ENCODE data around the gene NCAPH2.

NCAPH2 gene

DNA sequence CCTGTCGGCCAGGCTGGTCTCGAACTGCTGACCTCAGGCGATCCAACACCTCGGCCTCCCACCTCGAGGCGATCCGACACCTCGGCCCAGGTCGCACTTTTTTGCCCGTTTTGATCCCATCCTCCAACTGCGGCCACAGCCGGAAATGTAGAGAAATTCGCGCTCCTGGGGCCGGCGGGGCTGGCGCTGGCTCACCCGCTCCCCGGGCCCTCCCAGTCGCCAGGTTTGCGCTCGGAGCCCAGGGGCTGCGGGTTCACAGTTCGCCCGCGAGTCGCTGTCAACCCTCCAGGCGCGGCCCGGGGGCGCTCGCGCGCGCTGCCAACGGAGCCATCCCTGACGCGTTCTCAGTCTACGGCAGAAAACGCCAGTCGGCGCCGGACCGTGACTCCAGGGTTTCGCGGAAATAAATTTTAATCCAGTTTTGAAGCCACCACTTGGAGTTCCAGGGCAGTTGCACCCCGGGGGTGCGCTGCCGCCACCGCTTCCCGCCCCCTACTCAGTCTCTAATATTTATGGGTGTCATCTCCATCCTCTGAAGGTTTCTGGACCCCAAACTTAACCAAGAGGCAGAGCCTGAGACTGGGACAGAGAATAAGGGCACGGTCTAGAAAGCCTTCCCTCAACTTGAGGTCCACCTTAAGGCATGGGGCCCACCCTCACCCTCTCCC, 36.2 kb downstream of the NCAPH2 start:
- Histone ChIP-seq H3K27me3 (ENCODE audit: insufficient read depth, low read depth, severe bottlenecking) (no peaks in the 10 kb centered on the region), H3K9me3 (ENCODE audit: severe bottlenecking) (no peaks in the 10 kb centered on the region), H3K4me3 (ENCODE audit: low read depth, low read length) (peak overlapping the region; percentile 33), H3K27ac (no peak overlapping the region), H3K36me3 (no peaks in the 10 kb centered on the region)
- DNase-seq, result peak; percentile 69
- TF ChIP-seq, protein P1, sequence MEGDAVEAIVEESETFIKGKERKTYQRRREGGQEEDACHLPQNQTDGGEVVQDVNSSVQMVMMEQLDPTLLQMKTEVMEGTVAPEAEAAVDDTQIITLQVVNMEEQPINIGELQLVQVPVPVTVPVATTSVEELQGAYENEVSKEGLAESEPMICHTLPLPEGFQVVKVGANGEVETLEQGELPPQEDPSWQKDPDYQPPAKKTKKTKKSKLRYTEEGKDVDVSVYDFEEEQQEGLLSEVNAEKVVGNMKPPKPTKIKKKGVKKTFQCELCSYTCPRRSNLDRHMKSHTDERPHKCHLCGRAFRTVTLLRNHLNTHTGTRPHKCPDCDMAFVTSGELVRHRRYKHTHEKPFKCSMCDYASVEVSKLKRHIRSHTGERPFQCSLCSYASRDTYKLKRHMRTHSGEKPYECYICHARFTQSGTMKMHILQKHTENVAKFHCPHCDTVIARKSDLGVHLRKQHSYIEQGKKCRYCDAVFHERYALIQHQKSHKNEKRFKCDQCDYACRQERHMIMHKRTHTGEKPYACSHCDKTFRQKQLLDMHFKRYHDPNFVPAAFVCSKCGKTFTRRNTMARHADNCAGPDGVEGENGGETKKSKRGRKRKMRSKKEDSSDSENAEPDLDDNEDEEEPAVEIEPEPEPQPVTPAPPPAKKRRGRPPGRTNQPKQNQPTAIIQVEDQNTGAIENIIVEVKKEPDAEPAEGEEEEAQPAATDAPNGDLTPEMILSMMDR (IDR thresholded peaks at IDR 0.05; ENCODE audit: low read depth, low read length), result peak; percentile 67

DNA sequence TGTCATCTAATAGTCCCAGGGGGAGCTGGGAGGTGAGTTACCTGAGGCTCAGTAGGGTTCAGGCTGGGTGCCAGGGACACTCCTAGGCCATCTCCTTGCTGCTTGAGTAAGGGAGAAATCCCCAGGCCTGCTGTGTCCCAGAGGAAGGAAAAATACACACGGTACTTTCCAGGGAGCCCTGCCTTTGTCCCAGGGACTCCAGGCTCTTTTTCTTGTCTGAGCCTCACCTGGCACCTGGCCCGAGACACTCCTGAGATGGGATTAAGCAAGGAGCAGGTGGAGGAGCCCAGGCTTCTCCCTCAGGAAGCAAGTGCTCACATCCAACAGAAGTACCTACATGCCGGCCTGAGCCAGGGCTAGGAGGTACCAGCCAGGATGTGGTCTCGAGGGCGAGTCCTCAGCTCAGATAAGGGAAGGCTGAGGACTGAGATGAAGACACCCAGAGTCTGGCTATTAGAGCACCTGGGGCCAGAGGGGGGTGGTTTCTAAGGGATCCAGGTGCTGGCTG, 36.8 kb downstream of the NCAPH2 start:
- Histone ChIP-seq H3K27ac (no peak overlapping the region), H3K27me3 (ENCODE audit: insufficient read depth, low read depth, severe bottlenecking) (no peaks in the 10 kb centered on the region), H3K9me3 (ENCODE audit: severe bottlenecking) (no peaks in the 10 kb centered on the region), H3K4me3 (ENCODE audit: low read depth, low read length) (no peak overlapping the region), H3K36me3 (no peaks in the 10 kb centered on the region)
- DNase-seq, result no peak
- TF ChIP-seq, protein P1 (IDR thresholded peaks at IDR 0.05; ENCODE audit: low read depth, low read length), result no peak

DNA sequence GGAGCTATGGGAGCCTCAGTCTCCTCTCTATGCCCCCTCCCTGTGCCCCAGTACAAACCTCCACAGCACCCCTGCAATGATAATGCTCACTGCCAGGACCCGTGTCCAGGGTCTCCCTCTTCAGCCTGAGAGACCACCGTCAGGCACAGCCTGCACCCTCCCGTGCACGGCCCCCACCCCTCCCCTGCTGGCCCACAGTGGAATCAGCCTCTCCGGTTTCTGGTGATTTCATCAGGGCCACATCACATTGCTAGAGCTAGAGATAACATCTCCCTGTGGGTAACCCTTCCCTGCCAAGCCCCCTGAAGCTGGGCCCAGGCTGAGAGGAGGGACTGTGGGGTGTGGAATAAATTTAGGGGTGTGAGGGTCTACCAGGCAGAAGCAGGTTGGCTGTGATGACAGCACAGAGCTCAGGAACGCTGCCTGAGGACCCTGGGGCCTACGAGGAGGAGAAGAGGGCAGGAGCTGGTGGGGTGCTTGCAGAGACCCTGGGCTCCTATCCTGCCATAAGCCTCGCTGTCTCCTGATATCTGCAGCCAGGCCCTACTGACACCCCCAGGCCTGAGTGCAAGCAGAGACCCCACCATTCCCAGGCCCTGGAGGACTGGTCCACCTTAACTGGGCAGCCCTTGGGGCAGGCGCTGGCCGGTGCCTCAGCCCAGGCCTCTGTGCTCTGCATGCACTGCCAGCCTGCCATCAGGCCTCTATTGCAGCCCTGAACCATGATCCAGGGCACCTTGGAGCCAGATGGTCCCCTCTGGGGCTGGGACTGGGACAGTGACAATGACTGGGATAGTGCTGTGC, 37.7 kb downstream of the NCAPH2 start, which contains the start of gene KLHDC7B:
KLHDC7B (plus strand) TSS at position 378 of the 804 bp plus-strand sequence; CDS start at position 723, 345 bp downstream.
- H3K36me3 ChIP-seq, result no peaks in the 10 kb centered on the region
- no peaks in the 10 kb centered on the region for H3K9me3 ChIP-seq (ENCODE audit: severe bottlenecking)
- TF ChIP-seq, protein P1 (IDR thresholded peaks at IDR 0.05; ENCODE audit: low read depth, low read length), result no peak
- no peaks in the 10 kb centered on the region for H3K27me3 ChIP-seq (ENCODE audit: insufficient read depth, low read depth, severe bottlenecking)
- H3K27ac ChIP-seq, result no peak within 1 kb of the TSS
- H3K4me3 ChIP-seq (ENCODE audit: low read depth, low read length), result no peak within 1 kb of the TSS
- DNase-seq, result no peak

DNA sequence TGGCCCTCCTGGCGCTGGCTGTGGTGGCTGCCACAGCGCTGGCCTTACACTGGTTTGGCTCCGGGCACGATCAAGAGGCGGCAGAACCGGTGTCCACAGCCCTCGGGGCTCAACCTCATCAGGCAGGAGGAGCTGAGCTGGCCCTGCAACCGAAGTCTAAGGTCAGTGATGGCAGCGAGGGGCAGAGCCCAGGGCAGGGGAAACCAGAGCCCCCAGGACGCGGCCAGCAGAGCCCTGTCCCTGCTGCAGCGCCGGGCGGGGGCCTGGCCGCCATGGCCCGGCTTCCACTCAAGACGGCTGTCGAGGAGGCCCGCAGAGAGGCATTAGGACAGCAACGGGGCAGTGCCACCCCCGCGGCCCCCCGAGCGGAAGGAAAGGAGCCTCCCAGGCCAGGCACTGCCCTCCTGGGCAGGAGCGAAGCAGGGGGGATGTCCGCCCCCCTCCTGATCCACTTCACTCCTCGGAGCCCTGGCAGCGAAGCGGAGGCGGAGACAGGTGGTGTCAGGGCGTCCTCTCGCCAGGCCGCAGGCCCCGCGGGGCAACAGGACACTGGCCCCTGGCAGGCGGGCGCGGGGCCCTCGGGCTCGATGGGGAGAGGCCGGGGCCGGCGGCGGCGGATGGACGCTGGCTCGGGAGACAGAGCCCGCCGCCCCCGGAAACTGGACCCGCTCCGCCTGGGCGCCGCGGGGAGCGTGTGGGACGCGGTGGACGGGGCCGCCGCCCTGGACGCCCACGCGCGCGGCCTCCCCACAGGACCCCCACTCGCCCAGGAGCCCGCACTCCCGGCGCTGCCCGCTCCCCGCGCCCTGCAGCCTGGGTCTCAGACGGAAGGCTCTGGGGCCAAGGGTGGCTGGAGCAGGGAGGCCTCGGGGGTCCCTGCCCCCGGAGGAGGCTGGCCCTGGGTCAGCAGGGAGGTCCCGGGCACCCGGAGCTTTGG, 38.6 kb downstream of the NCAPH2 start:
- Histone ChIP-seq H3K27me3 (ENCODE audit: insufficient read depth, low read depth, severe bottlenecking) (no peaks in the 10 kb centered on the region), H3K9me3 (ENCODE audit: severe bottlenecking) (no peaks in the 10 kb centered on the region), H3K4me3 (ENCODE audit: low read depth, low read length) (no peak overlapping the region), H3K36me3 (no peaks in the 10 kb centered on the region), H3K27ac (no peak overlapping the region)
- DNase-seq, result no peak
- TF ChIP-seq, protein P1 (IDR thresholded peaks at IDR 0.05; ENCODE audit: low read depth, low read length), result no peak

DNA sequence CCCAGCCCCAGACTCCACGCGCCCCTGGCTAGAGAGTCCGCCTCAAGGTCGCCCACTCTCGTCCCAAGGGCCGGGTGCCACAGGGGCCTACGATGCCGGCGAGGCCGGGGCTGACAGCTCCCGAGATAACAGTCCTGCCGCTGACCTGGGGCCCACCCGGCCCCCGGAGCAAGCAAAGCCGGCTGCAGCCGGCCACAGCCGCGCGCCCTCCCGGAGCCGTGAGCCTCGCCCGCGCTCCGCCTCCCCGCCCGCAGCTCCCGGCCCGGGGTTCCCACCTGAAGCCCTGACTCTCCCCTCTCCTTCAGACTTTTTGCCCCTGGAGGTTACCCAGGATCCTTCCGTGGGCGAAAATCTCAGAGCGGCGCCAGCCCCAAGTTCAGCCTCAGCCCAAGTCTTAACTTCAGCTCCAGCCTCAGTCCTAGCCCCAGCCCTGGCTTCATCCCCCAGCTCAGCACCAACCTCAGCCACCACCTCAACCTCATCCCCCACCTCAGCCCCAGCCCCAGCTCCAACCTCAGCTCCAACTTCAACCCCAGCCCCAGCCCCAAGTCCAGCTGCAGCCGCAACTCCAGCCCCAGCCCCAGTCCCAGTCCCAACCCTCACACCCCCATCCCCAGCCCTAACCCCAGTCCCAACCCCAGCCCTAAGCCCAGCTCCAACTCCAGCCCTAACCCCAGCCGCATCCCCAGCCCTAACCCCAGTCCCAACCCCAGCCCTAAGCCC, 39.4 kb downstream of the NCAPH2 start:
- H3K36me3 ChIP-seq, result no peaks in the 10 kb centered on the region
- H3K27me3 ChIP-seq (ENCODE audit: insufficient read depth, low read depth, severe bottlenecking), result no peaks in the 10 kb centered on the region
- TF ChIP-seq, protein P1 (IDR thresholded peaks at IDR 0.05; ENCODE audit: low read depth, low read length), result no peak
- DNase-seq, result no peak
- H3K4me3 ChIP-seq (ENCODE audit: low read depth, low read length), result no peak overlapping the region
- no peaks in the 10 kb centered on the region for H3K9me3 ChIP-seq (ENCODE audit: severe bottlenecking)
- H3K27ac ChIP-seq, result no peak overlapping the region

All from WERI-Rb-1 (cell line).